GM20000 (cell line): ENCODE data around the gene ABCD4.
"Not testable (repeated sequence)": the region's sequence is repeated elsewhere in the genome, so short reads cannot be mapped to it uniquely, and the experiment has no call there.

Experiments
- DNase-seq: peaks from one replicate; pipeline ENCODE4 v3.0.0; 2012; ENCODE audit warnings: low spot score
- TF ChIP-seq, protein P1 (sequence below): IDR thresholded peaks from 2 replicates; pipeline ENCODE4 v1.5.1; 2012; ENCODE audit warnings: mild to moderate bottlenecking, control low read depth; ENCODE audit errors: extremely low read depth, missing control alignments

ABCD4 gene

DNA sequence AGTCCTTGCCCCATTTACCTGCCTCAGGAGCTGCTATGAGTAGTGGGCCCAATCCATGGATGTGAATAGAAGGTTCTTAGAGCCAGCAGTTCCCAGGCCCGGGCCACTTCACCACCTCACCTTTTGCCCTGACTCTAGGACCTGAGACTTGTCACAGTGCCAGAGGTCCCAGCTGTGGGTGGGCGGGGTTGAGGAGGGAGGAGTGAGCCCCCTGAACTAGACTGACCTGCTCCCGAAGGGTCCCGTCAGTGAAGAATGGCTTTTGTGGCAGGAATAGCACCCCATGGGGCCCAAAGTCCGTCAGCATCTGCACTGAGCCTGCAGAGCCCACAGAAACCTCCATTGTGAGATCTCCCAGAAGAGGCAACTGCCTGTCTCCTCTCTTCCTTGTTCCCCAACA, 12.9 kb downstream of the ABCD4 start:
- no peak for DNase-seq
- TF ChIP-seq, protein P1, sequence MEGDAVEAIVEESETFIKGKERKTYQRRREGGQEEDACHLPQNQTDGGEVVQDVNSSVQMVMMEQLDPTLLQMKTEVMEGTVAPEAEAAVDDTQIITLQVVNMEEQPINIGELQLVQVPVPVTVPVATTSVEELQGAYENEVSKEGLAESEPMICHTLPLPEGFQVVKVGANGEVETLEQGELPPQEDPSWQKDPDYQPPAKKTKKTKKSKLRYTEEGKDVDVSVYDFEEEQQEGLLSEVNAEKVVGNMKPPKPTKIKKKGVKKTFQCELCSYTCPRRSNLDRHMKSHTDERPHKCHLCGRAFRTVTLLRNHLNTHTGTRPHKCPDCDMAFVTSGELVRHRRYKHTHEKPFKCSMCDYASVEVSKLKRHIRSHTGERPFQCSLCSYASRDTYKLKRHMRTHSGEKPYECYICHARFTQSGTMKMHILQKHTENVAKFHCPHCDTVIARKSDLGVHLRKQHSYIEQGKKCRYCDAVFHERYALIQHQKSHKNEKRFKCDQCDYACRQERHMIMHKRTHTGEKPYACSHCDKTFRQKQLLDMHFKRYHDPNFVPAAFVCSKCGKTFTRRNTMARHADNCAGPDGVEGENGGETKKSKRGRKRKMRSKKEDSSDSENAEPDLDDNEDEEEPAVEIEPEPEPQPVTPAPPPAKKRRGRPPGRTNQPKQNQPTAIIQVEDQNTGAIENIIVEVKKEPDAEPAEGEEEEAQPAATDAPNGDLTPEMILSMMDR: no peak

DNA sequence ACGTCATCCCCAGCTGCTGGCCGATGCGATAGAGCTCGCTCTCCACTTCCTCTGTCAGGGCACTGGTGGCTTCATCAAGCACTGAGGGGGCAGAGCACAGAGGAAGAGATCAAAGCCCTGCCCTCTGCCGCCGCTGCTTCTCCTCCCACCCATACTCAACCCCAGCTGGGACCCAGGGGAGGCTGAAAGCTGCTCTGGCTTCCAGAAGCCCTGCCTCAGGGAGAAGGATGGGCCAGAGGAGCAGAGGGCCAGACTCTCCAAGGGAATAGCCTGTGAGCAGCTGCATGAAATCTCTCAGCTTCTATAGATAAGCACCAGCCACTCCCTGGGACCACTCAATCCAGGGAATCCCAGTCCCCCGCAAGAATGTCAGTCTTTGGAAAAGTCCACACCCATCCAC, 16.0 kb downstream of the ABCD4 start:
- TF ChIP-seq, protein P1: no peak
- DNase-seq: no peak

DNA sequence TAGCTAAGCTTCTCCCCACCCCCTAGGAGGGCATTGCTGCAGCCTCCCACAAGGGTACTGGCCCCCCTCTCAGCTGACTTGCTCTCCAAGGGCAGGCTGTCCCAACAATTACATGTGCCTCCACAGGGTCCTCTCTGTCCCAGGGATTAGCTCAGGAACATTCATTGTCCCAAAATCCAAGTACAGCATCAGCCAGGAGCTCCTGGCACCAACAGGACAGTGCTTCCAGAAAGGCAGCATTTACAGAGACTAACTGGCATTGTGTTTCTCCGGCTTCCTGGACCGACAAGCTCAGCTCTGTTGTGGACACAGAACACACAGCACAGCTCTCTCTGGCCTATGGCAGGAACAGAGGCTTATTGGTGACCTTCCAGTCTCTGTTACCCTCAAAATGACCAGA, 21.7 kb downstream of the ABCD4 start:
- TF ChIP-seq, protein P1: no peak
- no peak for DNase-seq

DNA sequence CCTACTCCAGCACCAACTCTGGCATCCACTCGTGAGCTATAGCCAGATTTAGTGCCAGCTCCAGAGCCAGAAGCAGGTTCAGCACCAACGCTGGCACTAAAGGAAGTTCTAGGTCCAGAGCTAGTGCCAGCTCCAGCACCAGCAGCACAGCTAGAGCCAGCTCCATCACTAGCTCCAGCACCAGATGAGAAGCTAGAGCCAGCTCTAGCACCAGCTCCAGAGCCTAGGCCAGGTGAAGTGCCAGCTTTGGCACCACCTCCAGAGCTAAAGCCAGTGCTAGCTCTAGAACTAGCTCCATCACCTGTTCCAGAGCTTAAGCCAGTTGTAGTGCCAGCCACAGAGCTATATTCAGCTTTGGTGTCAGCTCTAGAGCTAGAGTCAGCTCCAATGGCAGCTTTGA, 24.7 kb downstream of the ABCD4 start:
- no peak for DNase-seq
- TF ChIP-seq, protein P1: no peak

DNA sequence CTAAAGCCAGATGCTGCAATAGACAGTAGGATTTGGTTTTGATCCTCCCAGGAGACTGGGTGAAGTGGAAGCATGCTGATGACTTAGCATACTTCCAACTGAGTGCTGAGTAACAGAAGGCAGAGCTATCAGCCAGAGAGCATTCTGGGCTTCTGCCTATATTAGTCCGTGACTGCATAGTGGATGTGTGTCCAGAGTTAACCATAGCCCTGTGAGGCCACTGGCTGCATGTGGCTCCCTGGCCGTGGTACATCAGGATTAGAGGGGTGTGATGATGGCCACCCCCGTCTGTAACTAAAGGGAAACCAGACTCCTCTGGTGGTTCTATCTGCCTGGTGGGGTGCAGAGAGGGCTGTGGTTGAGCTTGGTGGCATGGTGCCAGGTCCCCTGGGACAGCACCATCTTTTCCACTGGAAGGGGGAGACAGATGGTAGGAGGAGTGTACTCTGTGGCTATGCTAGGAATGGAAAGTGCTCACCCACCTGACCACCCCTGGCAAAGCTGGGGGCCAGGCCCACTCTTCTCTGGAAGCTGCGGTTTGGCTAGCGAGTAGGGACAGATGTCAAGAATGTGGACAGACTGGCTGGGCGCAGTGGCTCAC, 27.4 kb downstream of the ABCD4 start:
- DNase-seq: no peak
- TF ChIP-seq, protein P1: no peak

DNA sequence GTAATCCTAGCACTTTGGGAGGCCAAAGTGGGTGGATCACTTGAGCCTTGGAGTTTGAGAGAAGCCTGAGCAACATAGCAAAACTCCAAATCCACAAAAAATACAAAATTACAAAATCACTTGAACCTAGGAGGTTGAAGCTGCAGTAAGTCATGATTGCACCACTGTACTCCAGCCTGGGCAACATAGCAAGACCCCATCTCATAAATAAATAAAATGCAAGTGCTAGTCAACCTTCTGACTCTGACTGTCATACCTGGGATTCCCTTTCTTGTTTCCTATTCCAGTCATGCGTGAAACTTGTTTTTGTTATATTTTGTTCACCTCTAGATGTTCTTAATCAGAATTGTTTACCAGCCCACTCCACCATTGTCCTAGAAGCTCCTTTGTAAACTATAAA, 31.4 kb downstream of the ABCD4 start:
- DNase-seq: no peak
- TF ChIP-seq, protein P1: no peak

DNA sequence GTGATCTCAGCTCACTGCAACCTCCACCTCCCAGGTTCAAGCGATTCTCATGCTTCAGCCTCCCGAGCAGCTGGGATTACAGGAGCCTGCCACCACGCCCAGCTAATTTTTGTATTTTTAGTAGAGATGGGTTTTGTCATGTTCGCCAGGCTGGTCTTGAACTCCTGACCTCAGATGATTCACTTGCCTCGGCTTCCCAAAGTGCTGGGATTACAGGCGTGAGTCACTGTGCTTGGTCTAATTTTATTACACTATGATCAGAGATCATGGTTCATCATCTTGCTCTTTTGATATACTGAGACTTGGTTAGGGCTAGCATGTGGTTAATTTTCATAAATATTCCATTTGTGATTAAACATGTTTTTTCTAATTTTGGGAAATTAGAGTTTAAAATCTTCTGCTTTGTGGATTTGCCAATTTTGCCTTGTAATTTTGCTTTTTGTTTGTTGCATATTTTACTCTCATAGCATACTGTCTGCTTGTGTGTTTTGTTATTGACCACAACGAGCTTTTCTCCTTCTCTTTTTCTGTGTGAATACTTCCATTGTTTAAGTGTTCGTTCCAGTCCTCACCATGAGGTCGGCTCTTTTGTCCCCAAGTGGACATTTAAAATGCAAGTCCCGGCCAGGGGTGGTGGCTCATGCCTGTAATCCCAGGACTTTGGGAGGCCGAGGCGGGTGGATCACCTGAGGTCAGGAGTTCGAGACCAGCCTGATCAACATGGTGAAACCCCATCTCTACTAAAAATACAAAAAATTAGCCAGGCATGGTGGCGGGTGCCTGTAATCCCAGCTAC, 32.2 kb downstream of the ABCD4 start:
- not testable (repeated sequence) for DNase-seq

DNA sequence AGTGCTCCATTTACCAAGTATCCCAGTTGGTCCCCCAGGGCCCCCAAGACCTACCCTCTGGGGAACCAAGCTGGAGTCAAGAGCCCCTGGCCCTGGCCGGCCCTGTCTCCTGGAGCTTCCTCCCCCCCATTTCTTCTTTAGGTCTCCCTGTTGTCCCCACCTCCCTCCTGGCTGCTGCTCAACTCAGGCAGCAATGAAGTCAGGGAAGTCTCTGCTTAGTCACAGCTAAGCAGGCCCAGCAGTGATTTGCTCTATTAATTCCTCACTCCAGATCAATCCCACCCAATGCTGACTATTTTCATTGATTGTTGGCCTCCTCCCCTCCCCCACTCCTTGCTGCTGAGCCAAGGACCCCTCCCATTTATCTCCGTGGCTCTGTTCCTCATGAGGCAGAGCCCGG, 35.1 kb downstream of the ABCD4 start:
- TF ChIP-seq, protein P1: no peak
- no peak for DNase-seq
